HL-60 (cell line): Measurements from ENCODE around the gene FUT9.

Experiments
- DNase-seq, 2 experiments: peaks; one replicate each; pipeline ENCODE4 v3.0.0-alpha.2; 2010 to 2020; ENCODE audit warnings: low read depth in 1 of 2, low spot score in 1 of 2
- H3K27ac ChIP-seq: fragments of 250-450 bp; sonication (Bioruptor Pico); replicated peaks from 2 replicates; pipeline ENCODE4 v1.5.1; 2020; ENCODE audit warnings: mild to moderate bottlenecking, moderate library complexity
- H3K27me3 ChIP-seq: fragments of 250-450 bp; sonication (Bioruptor Pico); 2 replicates; pipeline ENCODE4 v1.5.1; 2021; ENCODE audit warnings: mild to moderate bottlenecking, moderate library complexity; ENCODE audit not compliant: insufficient read depth, poor library complexity, severe bottlenecking
- H3K4me3 ChIP-seq: replicated peaks from 2 replicates; pipeline ENCODE4 v1.5.1; 2011; ENCODE audit warnings: mild to moderate bottlenecking, control low read depth, low read length; ENCODE audit not compliant: insufficient read depth
- CTCF ChIP-seq: IDR thresholded peaks from one replicate; pipeline ENCODE4 v1.5.1; 2011; ENCODE audit warnings: low read length, control low read depth, inconsistent platforms; ENCODE audit not compliant: insufficient read depth
- GABPA ChIP-seq: IDR thresholded peaks from 2 replicates; pipeline ENCODE4 v1.6.1; 2012; ENCODE audit warnings: low read depth
- POLR2AphosphoS5 ChIP-seq: IDR thresholded peaks from 2 replicates; pipeline ENCODE4 v1.6.1; 2012; ENCODE audit warnings: low read depth
- REST ChIP-seq: IDR thresholded peaks from 2 replicates; pipeline ENCODE4 v1.6.1; 2012; ENCODE audit warnings: low read depth; ENCODE audit not compliant: insufficient replicate concordance
- SPI1 ChIP-seq: IDR thresholded peaks from 2 replicates; pipeline ENCODE4 v1.6.1; 2012; ENCODE audit warnings: low read depth, mild to moderate bottlenecking, borderline replicate concordance

FUT9 gene

GRCh38 chr6:96186094-96186493 lies 170.3 kb downstream of the FUT9 start:
- Histone ChIP-seq H3K4me3 (no peak overlapping the region), H3K27ac (no peak overlapping the region), H3K27me3 (no peaks in the 10 kb centered on the region)
- no peak for DNase-seq
- no peak for TF ChIP-seq GABPA
- TF ChIP-seq SPI1: no peak
- no peak for TF ChIP-seq CTCF
- TF ChIP-seq POLR2AphosphoS5: no peak
- no peak for TF ChIP-seq REST

GRCh38 chr6:96186516-96187195 lies 170.9 kb downstream of the FUT9 start:
- TF ChIP-seq POLR2AphosphoS5 (no peak), SPI1 (no peak), GABPA (no peak), CTCF (no peak), REST (no peak)
- DNase-seq: no peak
- Histone ChIP-seq H3K27ac (no peak overlapping the region), H3K4me3 (no peak overlapping the region), H3K27me3 (no peaks in the 10 kb centered on the region)

GRCh38 chr6:96194675-96195074 lies 178.9 kb downstream of the FUT9 start:
- no peak for DNase-seq
- H3K4me3 ChIP-seq: no peak overlapping the region
- no peak overlapping the region for H3K27ac ChIP-seq
- no peak for TF ChIP-seq REST
- no peaks in the 10 kb centered on the region for H3K27me3 ChIP-seq
